Calu3 (cell line): Measurements from ENCODE around the gene NHERF2. TPM values are rescaled to one million over a fixed set of nuclear protein-coding genes. Genes with fewer than 3 reads are reported as not detected.

Source experiments
- BruUV-seq: library from RNA; stranded (reverse); fragments of 400-500 nt; replicated peaks from 2 replicates; lab custom pipeline; 2021; lab: Mats Ljungman, UMichigan
- CTCF ChIA-PET: fragments of 300-600 bp; sonication (Branson Sonifier 250); formaldehyde crosslinking; loops from one replicate; lab custom pipeline; 2022; ENCODE audit warnings: antibody characterized with exemption; lab: Charles Lee
- DNase-seq: peaks from one replicate; pipeline ENCODE4 v3.0.0; 2022
- H3K27ac Mint-ChIP-seq: one replicate; pipeline ENCODE4 v1.8.0; 2022; ENCODE audit warnings: mixed read lengths; ENCODE audit not compliant: unreplicated experiment
- H3K27me3 Mint-ChIP-seq: one replicate; pipeline ENCODE4 v1.8.0; 2022; ENCODE audit warnings: mixed read lengths; ENCODE audit not compliant: unreplicated experiment
- H3K36me3 Mint-ChIP-seq: one replicate; pipeline ENCODE4 v1.8.0; 2022; ENCODE audit warnings: mild to moderate bottlenecking, moderate library complexity, mixed read lengths; ENCODE audit not compliant: insufficient read depth, unreplicated experiment
- H3K4me1 Mint-ChIP-seq: one replicate; pipeline ENCODE4 v1.8.0; 2022; ENCODE audit warnings: mild to moderate bottlenecking, low read depth, mixed read lengths; ENCODE audit not compliant: unreplicated experiment
- H3K4me3 Mint-ChIP-seq: one replicate; pipeline ENCODE4 v1.8.0; 2022; ENCODE audit warnings: mild to moderate bottlenecking, low read depth, moderate library complexity, mixed read lengths; ENCODE audit not compliant: unreplicated experiment
- H3K9me3 Mint-ChIP-seq: one replicate; pipeline ENCODE4 v1.8.0; 2022; ENCODE audit warnings: low read depth, mixed read lengths; ENCODE audit not compliant: unreplicated experiment
- CTCF ChIP-seq: fragments of 200-600 bp; IDR thresholded peaks from one replicate; pipeline ENCODE4 v1.8.0; 2022; ENCODE audit warnings: antibody characterized with exemption; ENCODE audit not compliant: unreplicated experiment
- intact Hi-C: fragments of 100-400 bp; cut with micrococcal nuclease; formaldehyde crosslinking; loops from one replicate; pipeline ENCODE4 v1.10.0; 2022; ENCODE audit not compliant: unreplicated experiment
- total RNA-seq: library from RNA; stranded (reverse); gene quantifications from 2 replicates; pipeline ENCODE4 v1.2.3, GENCODE V29; 2022

The NHERF2 gene
- total RNA-seq, 1 experiment from 2014 or later, result 15.7 TPM

GRCh38 chr16:1998852-1999801 is 27.6 kb upstream of the NHERF2 start:
- no peak for DNase-seq
- CTCF ChIA-PET, result interaction anchor here (0.6 kb wide), 1 partner anchor 753 kb away, joined by 6 read pairs; no protein-coding TSS in a partner anchor
- Mint-ChIP-seq H3K9me3 (no peaks in the 10 kb centered on the region), H3K4me3 (no peak overlapping the region), H3K4me1 (peaks cover 10% of the 10 kb centered on the region), H3K27ac (no peak overlapping the region), H3K27me3 (no peaks in the 10 kb centered on the region), H3K36me3 (peaks cover 52% of the 10 kb centered on the region)
- TF ChIP-seq CTCF, result no peak
- intact Hi-C loops, result no loop called here
- no TSS peak for BruUV-seq

- H3K36me3 Mint-ChIP-seq, result peaks cover 52% of the 10 kb centered on the region
- no peak for DNase-seq
- BruUV-seq, result no TSS peak
- CTCF ChIA-PET, result interaction anchor here (0.7 kb wide), 1 partner anchor 16 kb away, joined by 3 read pairs; no protein-coding TSS in a partner anchor
- no peak for TF ChIP-seq CTCF
- H3K27ac Mint-ChIP-seq, result no peak overlapping the region
- intact Hi-C loops, result no loop called here
- H3K27me3 Mint-ChIP-seq, result no peaks in the 10 kb centered on the region
- H3K4me1 Mint-ChIP-seq, result peaks cover 12% of the 10 kb centered on the region
- H3K9me3 Mint-ChIP-seq, result no peaks in the 10 kb centered on the region
- H3K4me3 Mint-ChIP-seq, result no peak overlapping the region
These were observed 26.7 kb upstream of the NHERF2 start for GRCh38 chr16:1999866-2000514.

GRCh38 chr16:2001035-2001434 is 25.7 kb upstream of the NHERF2 start:
- Mint-ChIP-seq H3K36me3 (peaks cover 51% of the 10 kb centered on the region), H3K27me3 (no peaks in the 10 kb centered on the region), H3K4me1 (peaks cover 12% of the 10 kb centered on the region), H3K27ac (no peak overlapping the region), H3K4me3 (no peak overlapping the region), H3K9me3 (no peaks in the 10 kb centered on the region)
- DNase-seq, result no peak
- intact Hi-C loops, result no loop called here
- TF ChIP-seq CTCF, result no peak
- CTCF ChIA-PET, result no interaction called here
- no TSS peak for BruUV-seq

GRCh38 chr16:2001456-2002355 is 25.0 kb upstream of the NHERF2 start:
- TF ChIP-seq CTCF, result no peak
- Mint-ChIP-seq H3K36me3 (peaks cover 46% of the 10 kb centered on the region), H3K4me1 (peaks cover 18% of the 10 kb centered on the region), H3K27ac (no peak overlapping the region), H3K9me3 (no peaks in the 10 kb centered on the region), H3K27me3 (no peaks in the 10 kb centered on the region), H3K4me3 (no peak overlapping the region)
- CTCF ChIA-PET, result interaction anchor here (0.6 to 1.5 kb wide), 2 partner anchors 16 to 25 kb away, joined by 3 read pairs; no protein-coding TSS in a partner anchor
- no TSS peak for BruUV-seq
- no peak for DNase-seq
- intact Hi-C loops, result no loop called here
